GM12874 (cell line): Measurements from ENCODE around the gene PPP1CB.

Experiments used
- TF ChIP-seq, protein P1 (sequence below): IDR thresholded peaks from 2 replicates; pipeline ENCODE4 v1.5.1; 2011; ENCODE audit warnings: low read depth, mild to moderate bottlenecking, control low read depth, low read length, moderate library complexity; ENCODE audit not compliant: insufficient read depth

PPP1CB gene

DNA sequence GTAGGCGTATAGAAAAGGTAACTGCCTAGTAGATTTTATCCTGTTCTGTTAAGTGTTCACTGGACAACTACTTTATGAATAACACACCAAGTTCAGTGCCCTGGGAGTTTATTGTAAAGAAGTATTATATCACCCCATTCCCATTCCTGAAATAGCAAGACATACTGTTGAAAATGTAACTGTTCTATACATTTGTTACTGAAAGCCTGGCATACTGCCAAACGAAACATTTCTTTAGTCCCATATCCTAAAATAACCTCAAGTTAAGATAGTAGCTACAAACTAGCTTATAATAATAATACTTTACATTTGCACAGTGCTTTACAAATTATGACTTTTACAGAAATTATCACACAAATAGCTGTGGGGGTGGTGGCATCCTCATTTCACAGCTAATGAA is 84.2 kb downstream of the PPP1CB start:
- TF ChIP-seq, protein P1, sequence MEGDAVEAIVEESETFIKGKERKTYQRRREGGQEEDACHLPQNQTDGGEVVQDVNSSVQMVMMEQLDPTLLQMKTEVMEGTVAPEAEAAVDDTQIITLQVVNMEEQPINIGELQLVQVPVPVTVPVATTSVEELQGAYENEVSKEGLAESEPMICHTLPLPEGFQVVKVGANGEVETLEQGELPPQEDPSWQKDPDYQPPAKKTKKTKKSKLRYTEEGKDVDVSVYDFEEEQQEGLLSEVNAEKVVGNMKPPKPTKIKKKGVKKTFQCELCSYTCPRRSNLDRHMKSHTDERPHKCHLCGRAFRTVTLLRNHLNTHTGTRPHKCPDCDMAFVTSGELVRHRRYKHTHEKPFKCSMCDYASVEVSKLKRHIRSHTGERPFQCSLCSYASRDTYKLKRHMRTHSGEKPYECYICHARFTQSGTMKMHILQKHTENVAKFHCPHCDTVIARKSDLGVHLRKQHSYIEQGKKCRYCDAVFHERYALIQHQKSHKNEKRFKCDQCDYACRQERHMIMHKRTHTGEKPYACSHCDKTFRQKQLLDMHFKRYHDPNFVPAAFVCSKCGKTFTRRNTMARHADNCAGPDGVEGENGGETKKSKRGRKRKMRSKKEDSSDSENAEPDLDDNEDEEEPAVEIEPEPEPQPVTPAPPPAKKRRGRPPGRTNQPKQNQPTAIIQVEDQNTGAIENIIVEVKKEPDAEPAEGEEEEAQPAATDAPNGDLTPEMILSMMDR, result no peak

DNA sequence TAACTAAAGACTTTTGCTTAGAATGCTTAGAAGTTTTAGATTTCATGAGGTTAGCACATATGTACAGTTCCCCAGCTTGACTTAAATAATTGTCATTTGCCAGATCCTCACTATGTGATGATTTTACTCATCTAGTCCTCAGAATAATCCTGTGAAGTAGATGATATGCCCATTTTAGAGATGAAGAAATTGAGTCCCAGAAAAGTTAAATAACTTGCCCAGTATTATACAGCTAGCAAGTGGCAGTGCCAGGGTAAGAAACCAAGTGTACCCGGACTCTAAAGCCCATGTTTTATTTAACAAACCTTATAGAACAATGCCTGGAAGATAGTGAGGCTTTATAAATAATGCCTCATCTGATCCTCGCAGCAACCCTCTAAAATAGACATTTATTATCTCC is 87.3 kb downstream of the PPP1CB start:
- TF ChIP-seq, protein P1, result no peak

DNA sequence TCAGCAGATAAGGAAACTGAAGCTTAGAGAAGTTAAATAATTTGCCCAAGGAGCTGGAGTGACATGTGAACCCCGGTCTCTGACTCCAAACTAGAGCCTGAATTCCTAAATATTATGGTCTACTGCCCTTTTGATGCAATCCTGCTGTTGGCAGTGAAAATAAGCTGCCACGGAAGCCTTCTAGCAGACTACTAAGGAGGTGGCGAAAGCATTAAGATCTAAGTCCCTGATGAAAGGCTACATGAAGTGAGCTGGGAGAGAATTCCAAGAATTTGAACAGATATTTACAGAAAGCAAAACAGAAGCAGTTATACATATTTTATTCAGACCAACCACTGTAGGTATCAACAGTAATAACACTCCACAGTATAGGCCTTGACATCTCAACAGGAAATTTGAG is 90.4 kb downstream of the PPP1CB start:
- TF ChIP-seq, protein P1, result no peak
